Measurements from ENCODE around the gene STK32A.

Gene STK32A

GRCh38 chr5:147259837-147260236 is 25.0 kb downstream of the STK32A start:
- DNase-seq (ENCODE audit: low read depth in 2 of 2) = no peak

GRCh38 chr5:147267082-147267832 is 32.4 kb downstream of the STK32A start:
- DNase-seq (ENCODE audit: low read depth in 2 of 2) = no peak

- no peak for DNase-seq (ENCODE audit: low read depth in 2 of 2)
Observed at GRCh38 chr5:147276497-147276896, 41.7 kb downstream of the STK32A start.

GRCh38 chr5:147286296-147286695 is 51.5 kb downstream of the STK32A start:
- no peak for DNase-seq (ENCODE audit: low read depth in 2 of 2)

GRCh38 chr5:147287110-147287509 is 52.3 kb downstream of the STK32A start:
- DNase-seq (ENCODE audit: low read depth in 2 of 2) = no peak

- DNase-seq (ENCODE audit: low read depth in 2 of 2) = no peak
Observed at GRCh38 chr5:147290261-147290660, 55.4 kb downstream of the STK32A start.

GRCh38 chr5:147303251-147303650 is 68.4 kb downstream of the STK32A start:
- DNase-seq (ENCODE audit: low read depth in 2 of 2) = no peak

- DNase-seq (ENCODE audit: low read depth in 2 of 2) = no peak
Observed at GRCh38 chr5:147303976-147304375, 69.2 kb downstream of the STK32A start.

- no peak for DNase-seq (ENCODE audit: low read depth in 2 of 2)
Observed at GRCh38 chr5:147305147-147305546, 70.3 kb downstream of the STK32A start.

GRCh38 chr5:147306351-147306750 is 71.5 kb downstream of the STK32A start:
- no peak for DNase-seq (ENCODE audit: low read depth in 2 of 2)

- DNase-seq (ENCODE audit: low read depth in 2 of 2) = no peak
Observed at GRCh38 chr5:147307170-147307569, 72.3 kb downstream of the STK32A start.

- DNase-seq (ENCODE audit: low read depth in 2 of 2) = no peak
Observed at GRCh38 chr5:147309621-147310020, 74.8 kb downstream of the STK32A start.

- DNase-seq (ENCODE audit: low read depth in 2 of 2) = no peak
Observed at GRCh38 chr5:147310059-147310704, 75.4 kb downstream of the STK32A start.

GRCh38 chr5:147317978-147318684 is 83.3 kb downstream of the STK32A start:
- no peak for DNase-seq (ENCODE audit: low read depth in 2 of 2)

GRCh38 chr5:147321569-147321968 is 86.7 kb downstream of the STK32A start:
- no peak for DNase-seq (ENCODE audit: low read depth in 2 of 2)

GRCh38 chr5:147327421-147327820 is 92.6 kb downstream of the STK32A start:
- DNase-seq (ENCODE audit: low read depth in 2 of 2) = no peak

- no peak for DNase-seq (ENCODE audit: low read depth in 2 of 2)
Observed at GRCh38 chr5:147327905-147328304, 93.1 kb downstream of the STK32A start.

- DNase-seq (ENCODE audit: low read depth in 2 of 2) = no peak
Observed at GRCh38 chr5:147332658-147333057, 97.8 kb downstream of the STK32A start.

GRCh38 chr5:147336876-147337275 is 102.0 kb downstream of the STK32A start:
- no peak for DNase-seq (ENCODE audit: low read depth in 2 of 2)

GRCh38 chr5:147339313-147339712 is 104.5 kb downstream of the STK32A start:
- no peak for DNase-seq (ENCODE audit: low read depth in 2 of 2)

- no peak for DNase-seq (ENCODE audit: low read depth in 2 of 2)
Observed at GRCh38 chr5:147340941-147341340, 106.1 kb downstream of the STK32A start.

GRCh38 chr5:147341345-147341744 is 106.5 kb downstream of the STK32A start:
- DNase-seq (ENCODE audit: low read depth in 2 of 2) = no peak

GRCh38 chr5:147344861-147345260 is 110.0 kb downstream of the STK32A start:
- no peak for DNase-seq (ENCODE audit: low read depth in 2 of 2)
